Measurements from ENCODE around the gene CCDC88A.

- TF ChIP-seq CTCF (tag by site-specific recombination; IDR thresholded peaks at IDR 0.05) (no peak), RBAK (tag by site-specific recombination; IDR thresholded peaks at IDR 0.05) (no peak), REPIN1 (tag by site-specific recombination; IDR thresholded peaks at IDR 0.05; ENCODE audit: low read depth) (no peak), SALL2 (tag by site-specific recombination; IDR thresholded peaks at IDR 0.05; ENCODE audit: borderline replicate concordance) (no peak), TCF7L2 (IDR thresholded peaks at IDR 0.05; ENCODE audit: borderline replicate concordance, low read depth, low read length) (no peak), ZNF510 (tag by site-specific recombination; IDR thresholded peaks at IDR 0.05; ENCODE audit: insufficient replicate concordance) (no peak), ZNF677 (tag by site-specific recombination; IDR thresholded peaks at IDR 0.05) (no peak)
- TF ChIP-seq, protein P1, sequence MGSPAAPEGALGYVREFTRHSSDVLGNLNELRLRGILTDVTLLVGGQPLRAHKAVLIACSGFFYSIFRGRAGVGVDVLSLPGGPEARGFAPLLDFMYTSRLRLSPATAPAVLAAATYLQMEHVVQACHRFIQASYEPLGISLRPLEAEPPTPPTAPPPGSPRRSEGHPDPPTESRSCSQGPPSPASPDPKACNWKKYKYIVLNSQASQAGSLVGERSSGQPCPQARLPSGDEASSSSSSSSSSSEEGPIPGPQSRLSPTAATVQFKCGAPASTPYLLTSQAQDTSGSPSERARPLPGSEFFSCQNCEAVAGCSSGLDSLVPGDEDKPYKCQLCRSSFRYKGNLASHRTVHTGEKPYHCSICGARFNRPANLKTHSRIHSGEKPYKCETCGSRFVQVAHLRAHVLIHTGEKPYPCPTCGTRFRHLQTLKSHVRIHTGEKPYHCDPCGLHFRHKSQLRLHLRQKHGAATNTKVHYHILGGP (tag by site-specific recombination; IDR thresholded peaks at IDR 0.05): no peak
- TF ChIP-seq, protein P2, sequence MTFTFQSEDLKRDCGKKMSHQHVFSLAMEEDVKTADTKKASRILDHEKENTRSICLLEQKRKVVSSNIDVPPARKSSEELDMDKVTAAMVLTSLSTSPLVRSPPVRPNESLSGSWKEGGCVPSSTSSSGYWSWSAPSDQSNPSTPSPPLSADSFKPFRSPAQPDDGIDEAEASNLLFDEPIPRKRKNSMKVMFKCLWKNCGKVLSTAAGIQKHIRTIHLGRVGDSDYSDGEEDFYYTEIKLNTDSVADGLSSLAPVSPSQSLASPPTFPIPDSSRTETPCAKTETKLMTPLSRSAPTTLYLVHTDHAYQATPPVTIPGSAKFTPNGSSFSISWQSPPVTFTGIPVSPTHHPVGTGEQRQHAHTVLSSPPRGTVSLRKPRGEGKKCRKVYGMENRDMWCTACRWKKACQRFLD (tag by site-specific recombination; IDR thresholded peaks at IDR 0.05): no peak
These were observed 32.0 kb upstream of the CCDC88A start for GRCh38 chr2:55451699-55452098.

Measured in HEK293 (cell line).